Measurements from ENCODE around the gene TTLL11. TPM values are rescaled to one million over a fixed set of nuclear protein-coding genes. Genes with fewer than 3 reads are reported as not detected.

The TTLL11 gene
- total RNA-seq, 1 experiment from 2014 or later, result 7.0 TPM

- no peak overlapping the region for H3K4me3 ChIP-seq (ENCODE audit: low read length)
- DNase-seq (no peak), ATAC-seq (no peak)
- ChIA-PET CTCF (no interaction called here), POLR2A (ENCODE audit: unreplicated experiment) (no interaction called here)
- H3K9me3 ChIP-seq (ENCODE audit: low read length), result no peaks in the 10 kb centered on the region
- H3K27ac ChIP-seq (ENCODE audit: low read length), result no peak overlapping the region
- H4K20me1 ChIP-seq (ENCODE audit: low read length), result no peaks in the 10 kb centered on the region
- H3K9ac ChIP-seq (ENCODE audit: low read length), result no peak overlapping the region
- H3K79me2 ChIP-seq (ENCODE audit: low read length), result no peaks in the 10 kb centered on the region
- intact Hi-C loops (cut with micrococcal nuclease), result no loop called here
- no peak overlapping the region for H3K4me2 ChIP-seq (ENCODE audit: low read length)
- no TSS peak for BruUV-seq (replicated peaks)
- peaks cover 7% of the 10 kb centered on the region for H3K4me1 ChIP-seq (ENCODE audit: insufficient read depth, low read length)
- H3F3A ChIP-seq (ENCODE audit: low read length, unreplicated experiment), result no peaks in the 10 kb centered on the region
- H3K9me2 ChIP-seq (replicated peaks; ENCODE audit: low read length), result no peaks in the 10 kb centered on the region
- no peaks in the 10 kb centered on the region for H3K36me3 ChIP-seq (ENCODE audit: low read depth, low read length)
- H2AFZ ChIP-seq (ENCODE audit: low read length), result no peak overlapping the region
- no peaks in the 10 kb centered on the region for H3K27me3 ChIP-seq (ENCODE audit: low read length)
- no peak for TF ChIP-seq EZH2 (IDR thresholded peaks at IDR 0.05; ENCODE audit: low read length, unreplicated experiment)
- no peak for TF ChIP-seq EZH2phosphoT487 (IDR thresholded peaks at IDR 0.05; ENCODE audit: borderline replicate concordance, low read length)
- TF ChIP-seq CTCF (conservative IDR thresholded peaks at IDR 0.05; ENCODE audit: low read depth, low read length), result no peak
These were observed 218.6 kb downstream of the TTLL11 start for GRCh38 chr9:121874524-121874923.

- POLR2A ChIA-PET (ENCODE audit: unreplicated experiment), result no interaction called here
- Histone ChIP-seq H3K27ac (ENCODE audit: low read length) (no peak overlapping the region), H3K9me2 (replicated peaks; ENCODE audit: low read length) (no peaks in the 10 kb centered on the region), H2AFZ (ENCODE audit: low read length) (no peak overlapping the region), H3K9ac (ENCODE audit: low read length) (no peak overlapping the region), H3K4me3 (ENCODE audit: low read length) (no peak overlapping the region), H3K27me3 (ENCODE audit: low read length) (no peaks in the 10 kb centered on the region), H3K4me1 (ENCODE audit: insufficient read depth, low read length) (peaks cover 7% of the 10 kb centered on the region), H3K79me2 (ENCODE audit: low read length) (no peaks in the 10 kb centered on the region), H4K20me1 (ENCODE audit: low read length) (no peaks in the 10 kb centered on the region), H3K36me3 (ENCODE audit: low read depth, low read length) (no peaks in the 10 kb centered on the region), H3K4me2 (ENCODE audit: low read length) (no peak overlapping the region), H3K9me3 (ENCODE audit: low read length) (no peaks in the 10 kb centered on the region), H3F3A (ENCODE audit: low read length, unreplicated experiment) (no peaks in the 10 kb centered on the region)
- DNase-seq, result peak; percentile 40
- intact Hi-C loops (cut with micrococcal nuclease), result no loop called here
- CTCF ChIA-PET, result no interaction called here
- no peak for TF ChIP-seq EZH2 (IDR thresholded peaks at IDR 0.05; ENCODE audit: low read length, unreplicated experiment)
- TF ChIP-seq CTCF (conservative IDR thresholded peaks at IDR 0.05; ENCODE audit: low read depth, low read length), result no peak
- no peak for TF ChIP-seq EZH2phosphoT487 (IDR thresholded peaks at IDR 0.05; ENCODE audit: borderline replicate concordance, low read length)
- BruUV-seq (replicated peaks), result no TSS peak
- ATAC-seq, result peak; percentile 68
These were observed 221.6 kb downstream of the TTLL11 start for GRCh38 chr9:121871431-121872025.

DNA sequence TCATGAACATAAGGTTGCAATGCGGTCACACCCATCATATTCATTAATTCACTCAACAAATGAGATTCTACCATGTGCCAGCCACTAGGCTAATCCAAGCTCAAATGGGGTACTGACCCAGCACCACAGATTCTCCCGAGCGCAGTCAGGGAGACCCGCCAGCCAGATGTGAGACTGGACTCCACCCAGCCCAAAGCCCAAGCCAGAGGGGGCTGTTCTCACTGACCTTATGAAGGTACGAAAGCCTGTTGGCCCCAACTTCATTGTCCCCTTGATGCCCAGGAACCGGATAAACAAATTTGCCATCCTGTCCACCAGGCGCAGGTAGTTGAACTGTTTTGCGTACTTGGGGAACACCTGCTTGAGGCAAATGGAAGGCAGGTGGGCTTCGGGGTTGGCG is 222.8 kb downstream of the TTLL11 start:
- POLR2A ChIA-PET (ENCODE audit: unreplicated experiment), result no interaction called here
- intact Hi-C loops (cut with micrococcal nuclease), result no loop called here

More for the DNA sequence above, 222.8 kb downstream of the TTLL11 start:
- H3K9me2 ChIP-seq (replicated peaks; ENCODE audit: low read length), result no peaks in the 10 kb centered on the region
- H2AFZ ChIP-seq (ENCODE audit: low read length), result no peak overlapping the region
- no peak overlapping the region for H3K4me2 ChIP-seq (ENCODE audit: low read length)
- ATAC-seq (no peak), DNase-seq (no peak)
- H3K36me3 ChIP-seq (ENCODE audit: low read depth, low read length), result no peaks in the 10 kb centered on the region
- TF ChIP-seq CTCF (conservative IDR thresholded peaks at IDR 0.05; ENCODE audit: low read depth, low read length), result no peak
- no peak for TF ChIP-seq EZH2 (IDR thresholded peaks at IDR 0.05; ENCODE audit: low read length, unreplicated experiment)
- no peak for TF ChIP-seq EZH2phosphoT487 (IDR thresholded peaks at IDR 0.05; ENCODE audit: borderline replicate concordance, low read length)
- H3K79me2 ChIP-seq (ENCODE audit: low read length), result no peaks in the 10 kb centered on the region
- H3K9ac ChIP-seq (ENCODE audit: low read length), result no peak overlapping the region
- no peaks in the 10 kb centered on the region for H4K20me1 ChIP-seq (ENCODE audit: low read length)
- CTCF ChIA-PET, result no interaction called here
- H3K27me3 ChIP-seq (ENCODE audit: low read length), result no peaks in the 10 kb centered on the region
- no TSS peak for BruUV-seq (replicated peaks)
- H3K27ac ChIP-seq (ENCODE audit: low read length), result no peak overlapping the region
- H3K9me3 ChIP-seq (ENCODE audit: low read length), result no peaks in the 10 kb centered on the region
- peaks cover 7% of the 10 kb centered on the region for H3K4me1 ChIP-seq (ENCODE audit: insufficient read depth, low read length)
- H3F3A ChIP-seq (ENCODE audit: low read length, unreplicated experiment), result no peaks in the 10 kb centered on the region
- no peak overlapping the region for H3K4me3 ChIP-seq (ENCODE audit: low read length)
